ENCODE data around the gene SH2D4B. TPM values are rescaled to one million over a fixed set of nuclear protein-coding genes. Genes with fewer than 3 reads are reported as not detected.
"Not testable (repeated sequence)": the region's sequence is repeated elsewhere in the genome, so short reads cannot be mapped to it uniquely, and the experiment has no call there.

The SH2D4B gene
- total RNA-seq, 2 donors from 2014 or later = 0.14 TPM; not detected in 1

DNA sequence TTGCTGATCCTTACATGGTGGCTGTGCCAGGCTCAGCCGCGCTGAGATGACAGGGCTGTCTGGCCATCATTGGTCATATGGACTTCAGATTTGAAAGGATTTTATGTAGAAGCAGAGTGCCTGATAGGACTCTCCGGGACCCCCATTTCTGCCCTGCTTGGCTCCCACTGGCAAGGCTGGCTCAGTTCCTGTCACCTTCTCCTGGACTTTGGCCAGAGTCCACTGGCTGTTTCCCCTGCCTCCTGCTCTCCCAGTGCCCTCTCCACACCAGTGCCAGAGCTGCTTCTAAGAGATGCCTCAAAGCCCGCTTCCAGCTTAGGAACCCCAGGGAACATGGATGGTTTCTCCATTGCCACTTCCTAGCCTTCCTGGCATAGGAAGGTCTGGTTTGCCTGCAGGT, 5.1 kb upstream of the SH2D4B start:
- ATAC-seq = no peak
- no peaks in the 10 kb centered on the region for H3K9me3 Mint-ChIP-seq

DNA sequence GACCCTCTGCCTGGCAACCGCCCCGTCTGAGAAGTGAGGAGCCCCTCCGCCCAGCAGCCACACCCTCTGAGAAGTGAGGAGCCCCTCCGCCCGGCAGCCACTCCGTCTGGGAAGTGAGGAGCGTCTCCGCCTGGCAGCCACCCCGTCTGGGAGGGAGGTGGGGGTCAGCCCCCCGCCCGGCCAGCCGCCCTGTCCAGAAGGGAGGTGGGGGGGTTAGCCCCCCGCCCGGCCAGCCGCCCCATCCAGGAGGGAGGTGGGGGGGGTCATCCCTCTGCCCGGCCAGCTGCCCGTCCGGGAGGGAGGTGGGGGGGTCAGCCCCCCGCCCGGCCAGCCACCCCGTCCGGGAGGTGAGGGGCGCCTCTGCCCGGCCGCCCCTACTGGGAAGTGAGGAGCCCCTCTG, 3.6 kb upstream of the SH2D4B start:
- H3K9me3 Mint-ChIP-seq = not testable (repeated sequence)

More for the DNA sequence above, 5.1 kb upstream of the SH2D4B start:
- no peak for DNase-seq (ENCODE audit: low spot score in 2 of 2)
- peaks cover 5 to 17% of the 10 kb centered on the region in 2 donors for H3K36me3 Mint-ChIP-seq
- H3K27ac Mint-ChIP-seq = peak overlapping the region; percentile 16 to 87

DNA sequence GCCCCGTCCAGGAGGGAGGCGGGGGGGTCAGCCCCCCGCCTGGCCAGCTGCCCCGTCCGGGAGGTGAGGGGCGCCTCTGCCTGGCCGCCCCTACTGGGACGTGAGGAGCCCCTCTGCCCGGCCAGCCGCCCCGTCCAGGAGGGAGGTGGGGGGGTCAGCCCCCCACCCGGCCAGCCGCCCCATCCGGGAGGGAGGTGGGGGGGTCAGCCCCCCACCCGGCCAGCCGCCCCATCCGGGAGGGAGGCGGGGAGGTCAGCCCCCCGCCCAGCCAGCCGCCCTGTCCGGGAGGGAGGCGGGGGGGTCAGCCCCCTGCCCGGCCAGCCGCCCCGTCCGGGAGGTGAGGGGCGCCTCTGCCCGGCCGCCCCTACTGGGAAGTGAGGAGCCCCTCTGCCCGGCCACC, 3.1 kb upstream of the SH2D4B start:
- DNase-seq (ENCODE audit: low spot score in 2 of 2); H3K9me3 Mint-ChIP-seq; H3K27ac Mint-ChIP-seq; ATAC-seq: not testable (repeated sequence)
- peaks cover 5 to 11% of the 10 kb centered on the region in 2 donors for H3K36me3 Mint-ChIP-seq

More for the DNA sequence above, 3.6 kb upstream of the SH2D4B start:
- not testable (repeated sequence) for DNase-seq (ENCODE audit: low spot score in 2 of 2); H3K27ac Mint-ChIP-seq; ATAC-seq
- H3K36me3 Mint-ChIP-seq = peaks cover 5 to 14% of the 10 kb centered on the region in 2 donors

DNA sequence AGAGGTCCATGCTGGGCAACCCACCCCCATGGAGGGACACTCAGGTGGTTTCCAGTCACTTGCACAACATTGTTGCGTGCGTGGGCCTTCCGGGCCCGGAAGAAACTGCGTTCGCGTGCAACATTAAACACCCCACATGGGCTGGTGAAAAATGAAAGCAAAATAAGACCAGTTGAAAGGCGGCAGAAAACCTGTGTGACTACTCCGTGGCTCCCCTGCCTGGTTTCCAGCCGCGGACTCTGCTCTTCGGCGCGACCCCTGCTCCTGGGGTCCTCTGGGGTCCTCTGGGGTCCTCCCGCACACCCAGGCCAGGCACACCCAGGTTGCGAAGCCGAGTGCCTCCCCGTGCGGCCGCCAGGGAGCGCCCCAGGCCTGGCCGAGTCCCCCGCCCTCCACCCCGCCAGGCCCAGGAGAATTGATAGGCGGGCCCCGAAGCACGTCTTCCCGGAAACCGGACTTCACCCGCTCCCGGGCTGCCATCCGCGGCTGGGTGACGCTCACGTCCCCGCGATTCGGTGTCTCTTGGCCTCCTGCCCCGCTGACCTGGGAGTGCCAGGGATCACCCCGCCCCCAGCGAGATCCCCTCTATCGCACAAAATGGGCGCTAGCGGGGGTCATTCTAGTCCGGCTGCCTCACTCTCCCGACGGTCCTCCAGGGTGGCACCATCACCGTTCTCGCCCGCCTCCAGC, 1.9 kb upstream of the SH2D4B start:
- ATAC-seq (peak; percentile 84 to 86), DNase-seq (ENCODE audit: low spot score in 2 of 2) (peak; percentile 74 to 85)
- H3K36me3 Mint-ChIP-seq = peaks cover 5 to 11% of the 10 kb centered on the region in 2 donors
- peak overlapping the region; percentile 96 to 99 for H3K27ac Mint-ChIP-seq
- no peaks in the 10 kb centered on the region for H3K9me3 Mint-ChIP-seq

DNA sequence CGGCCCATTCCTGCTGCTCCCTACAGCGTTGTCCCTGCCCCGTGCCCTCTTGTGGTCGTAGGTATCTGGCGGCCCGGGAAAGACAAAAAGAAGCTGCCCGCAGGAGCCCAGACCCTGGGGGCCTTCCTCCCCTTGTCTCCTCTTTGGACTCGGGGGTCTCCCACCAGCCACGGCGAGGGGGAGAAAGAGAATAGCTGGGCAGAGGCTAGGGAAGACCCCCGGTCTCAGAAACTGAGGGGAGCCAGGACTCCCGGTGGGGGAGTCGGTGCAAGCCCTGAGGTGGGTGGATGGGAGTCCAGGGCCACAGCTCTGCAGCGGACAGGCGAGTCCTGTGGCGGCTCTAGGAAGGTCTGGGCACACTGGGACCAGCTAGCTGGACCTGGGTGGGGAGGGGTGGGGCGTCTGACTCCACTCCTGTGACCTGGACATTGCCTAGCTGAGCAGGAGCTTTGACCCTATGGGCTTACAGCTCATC, 1.3 kb upstream of the SH2D4B start:
- no peaks in the 10 kb centered on the region for H3K9me3 Mint-ChIP-seq
- no peak for DNase-seq (ENCODE audit: low spot score in 2 of 2)
- ATAC-seq = no peak

DNA sequence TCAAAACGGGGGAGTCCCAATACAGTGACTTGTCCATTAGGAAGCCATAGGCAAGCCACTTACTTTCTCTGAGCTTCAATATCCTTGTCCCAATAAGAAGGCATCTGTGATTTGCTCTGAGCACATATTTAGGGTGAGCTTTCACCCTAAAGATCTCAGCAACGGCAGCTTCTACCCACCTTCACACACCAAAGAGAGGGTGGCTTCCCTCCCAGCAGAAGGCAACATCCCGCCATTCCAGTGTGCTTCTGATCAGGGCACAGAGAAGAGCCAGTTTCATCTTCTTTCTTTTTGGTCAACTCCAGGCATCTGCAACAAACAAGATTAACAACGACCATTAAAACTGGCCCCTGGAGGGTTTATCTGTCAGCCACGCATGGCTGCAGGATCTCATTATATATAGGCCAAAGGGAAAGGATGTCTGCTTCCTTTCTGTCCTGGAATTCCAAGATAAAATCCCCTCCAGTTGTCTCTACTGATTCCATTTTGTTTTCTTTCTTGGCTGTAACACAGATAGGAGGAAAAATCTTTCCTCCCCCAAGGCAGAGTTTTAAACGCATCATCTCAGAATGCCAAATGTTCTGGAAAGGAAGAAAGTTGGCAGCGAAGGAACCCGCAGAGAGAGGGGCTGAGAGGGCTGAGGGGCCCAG, 491 bp upstream of the SH2D4B start:
- no peak for DNase-seq (ENCODE audit: low spot score in 2 of 2)
- ATAC-seq = no peak
- no peaks in the 10 kb centered on the region for H3K9me3 Mint-ChIP-seq
- H3K27ac Mint-ChIP-seq = peak overlapping the region; percentile 79 to 99
- peaks cover 5 to 11% of the 10 kb centered on the region in 2 donors for H3K36me3 Mint-ChIP-seq

More for the DNA sequence above, 1.3 kb upstream of the SH2D4B start:
- H3K27ac Mint-ChIP-seq = peak overlapping the region; percentile 96 to 99
- peaks cover 5 to 11% of the 10 kb centered on the region in 2 donors for H3K36me3 Mint-ChIP-seq

DNA sequence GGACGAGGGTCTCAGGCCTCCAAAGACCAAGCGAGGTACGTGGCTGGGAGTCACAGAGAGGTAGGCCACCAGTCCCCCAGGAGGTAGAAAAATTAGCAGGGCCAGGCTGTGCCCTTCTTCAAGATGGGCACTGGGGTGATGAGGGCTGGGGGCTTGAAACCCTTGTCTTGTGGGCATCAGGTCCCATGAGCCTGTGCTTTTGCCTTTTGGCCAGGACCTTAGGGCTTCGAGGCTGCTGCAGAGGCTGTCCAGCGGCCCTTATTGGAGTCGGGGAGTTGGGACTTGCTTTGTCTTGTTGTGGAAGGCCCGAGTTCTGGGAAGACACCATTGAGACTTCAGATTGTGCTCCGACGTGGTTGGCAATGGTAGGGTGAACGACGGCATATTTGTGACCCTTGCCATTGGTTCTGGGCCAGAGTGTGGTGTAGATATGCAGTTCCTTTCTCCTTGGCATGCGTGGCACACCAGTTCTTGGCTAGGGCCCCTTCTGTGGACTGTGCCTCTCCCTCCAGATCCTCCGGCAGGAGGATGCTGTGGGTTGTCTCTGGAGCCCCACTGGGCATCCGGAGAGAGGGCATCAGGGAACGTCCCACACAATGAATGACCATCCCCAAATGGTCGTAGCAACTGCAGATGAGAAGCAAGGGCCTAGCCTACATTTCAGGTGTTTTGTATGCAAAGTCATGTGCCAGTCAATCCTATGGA, 931 bp downstream of the SH2D4B start:
- Mint-ChIP-seq H3K36me3 (peaks cover 4 to 5% of the 10 kb centered on the region in 2 donors), H3K9me3 (no peaks in the 10 kb centered on the region), H3K27ac (peak overlapping the region in 1 of 2 donors; percentile 99)
- no peak for DNase-seq (ENCODE audit: low spot score in 2 of 2)
- no peak for ATAC-seq

DNA sequence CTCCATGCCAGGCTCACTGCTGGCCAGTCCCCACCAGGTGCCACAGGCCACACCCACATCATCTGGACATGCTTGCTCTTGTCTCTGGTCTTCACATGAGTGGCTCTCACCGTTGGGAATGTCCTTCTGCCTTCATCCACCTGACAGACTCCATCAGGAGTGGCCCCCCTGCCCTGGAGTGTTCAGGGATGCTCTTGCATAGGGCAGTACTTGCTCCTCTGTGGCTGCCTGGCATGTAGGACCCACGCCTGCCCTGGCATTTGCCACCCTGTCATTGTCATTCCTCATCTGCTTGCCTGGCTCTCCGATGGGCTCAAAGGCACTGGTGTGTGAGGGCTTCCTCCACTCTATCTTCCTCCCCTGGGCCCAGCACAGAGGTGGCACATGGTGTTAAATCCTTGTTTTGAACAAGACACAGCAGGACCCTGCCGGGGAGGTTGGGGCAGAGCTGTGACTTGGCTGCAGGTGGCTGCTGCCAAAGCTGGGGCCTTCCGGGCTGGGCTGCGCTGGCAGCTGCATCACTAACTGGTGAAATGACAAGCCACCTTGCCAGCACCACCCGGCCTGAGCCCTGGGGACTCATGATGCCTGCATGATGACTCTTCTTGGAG, 1.8 kb downstream of the SH2D4B start:
- Mint-ChIP-seq H3K36me3 (peaks cover 4 to 5% of the 10 kb centered on the region in 2 donors), H3K27ac (peak overlapping the region in 1 of 2 donors; percentile 37), H3K9me3 (no peaks in the 10 kb centered on the region)
- ATAC-seq (no peak), DNase-seq (ENCODE audit: low spot score in 2 of 2) (no peak)

DNA sequence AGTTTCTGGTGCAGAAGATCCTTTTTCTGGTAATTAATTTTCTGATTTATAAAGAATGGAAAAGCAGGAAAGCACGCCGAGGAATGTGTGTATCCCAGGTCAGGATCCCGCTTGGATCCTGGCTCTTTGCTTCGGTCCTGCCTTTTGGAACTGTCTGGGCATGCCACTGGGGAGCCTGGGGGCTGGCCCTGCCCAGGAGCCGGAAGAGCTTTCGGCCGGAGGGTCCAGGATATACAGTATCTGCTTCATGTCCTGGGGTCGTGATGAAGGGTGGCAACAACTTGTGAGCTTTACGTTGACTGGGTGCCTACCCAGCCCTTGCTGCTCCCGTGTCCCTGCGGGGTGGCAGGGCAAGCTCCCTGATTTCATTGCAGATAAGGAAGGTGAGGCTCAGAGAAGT, 2.4 kb downstream of the SH2D4B start:
- H3K36me3 Mint-ChIP-seq = peaks cover 4 to 5% of the 10 kb centered on the region in 2 donors
- no peak overlapping the region for H3K27ac Mint-ChIP-seq
- no peaks in the 10 kb centered on the region for H3K9me3 Mint-ChIP-seq
- ATAC-seq (no peak), DNase-seq (ENCODE audit: low spot score in 2 of 2) (no peak)

DNA sequence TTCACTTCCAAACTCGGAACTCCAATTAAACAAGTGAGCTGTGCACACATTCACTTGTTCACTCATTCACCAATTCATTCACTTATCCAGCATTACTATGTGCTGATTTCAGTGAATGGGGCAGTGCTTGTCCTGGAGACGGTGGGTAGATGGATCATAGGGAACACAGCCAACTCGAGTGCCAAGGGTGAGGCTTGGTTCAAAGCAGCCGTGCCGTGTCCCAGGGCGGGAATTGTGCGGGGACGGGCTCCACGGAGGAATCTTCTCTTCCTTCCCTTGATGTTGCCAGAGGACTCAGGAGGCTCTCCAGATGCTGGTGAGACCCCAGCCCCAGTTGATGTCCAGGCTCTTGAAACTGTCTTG, 2.9 kb downstream of the SH2D4B start:
- DNase-seq (ENCODE audit: low spot score in 2 of 2) (no peak), ATAC-seq (no peak)
- peaks cover under 1% of the 10 kb centered on the region in 2 donors for H3K36me3 Mint-ChIP-seq
- H3K9me3 Mint-ChIP-seq = no peaks in the 10 kb centered on the region
- H3K27ac Mint-ChIP-seq = peak overlapping the region in 1 of 2 donors; percentile 44

DNA sequence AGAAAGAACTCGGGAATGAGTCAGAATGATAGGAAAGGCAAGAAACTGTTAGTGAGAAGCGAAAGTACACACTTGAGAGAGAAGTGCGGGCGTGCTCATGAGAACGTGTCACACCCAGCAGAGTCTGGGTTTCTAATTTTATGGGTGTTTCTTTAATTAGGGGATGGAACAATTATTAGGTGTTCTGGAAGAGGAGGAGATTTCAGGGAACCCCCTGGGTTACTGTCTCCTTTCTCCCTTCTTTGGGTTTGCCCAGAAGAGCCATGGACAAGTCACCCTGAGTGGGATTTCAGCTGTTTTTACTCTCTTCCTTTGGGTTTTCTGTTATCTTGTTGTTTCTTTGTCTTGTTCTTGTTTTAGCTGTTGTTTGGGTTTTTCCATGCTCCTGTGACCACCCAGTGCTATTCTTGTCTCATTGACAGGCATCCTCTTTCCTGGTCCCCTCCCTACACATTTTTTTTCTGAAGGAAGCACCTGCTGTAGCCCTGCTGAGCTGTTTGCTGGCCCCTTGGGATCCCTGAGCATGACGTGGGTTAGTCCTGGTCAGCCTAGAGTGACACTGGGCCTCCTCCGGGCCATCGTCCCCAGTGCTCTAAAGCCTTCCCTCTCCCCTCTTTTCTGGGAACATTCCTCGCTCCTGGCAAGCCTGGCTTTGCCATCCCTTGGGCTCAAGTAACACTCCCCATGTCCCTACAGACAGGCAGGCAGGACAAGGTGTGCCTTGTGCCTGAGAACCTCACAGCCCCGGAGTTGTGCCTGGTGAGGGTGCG, 3.5 kb downstream of the SH2D4B start:
- ATAC-seq = peak in 1 of 2 donors; percentile 27
- DNase-seq (ENCODE audit: low spot score in 2 of 2) = no peak
- no peaks in the 10 kb centered on the region for H3K9me3 Mint-ChIP-seq

DNA sequence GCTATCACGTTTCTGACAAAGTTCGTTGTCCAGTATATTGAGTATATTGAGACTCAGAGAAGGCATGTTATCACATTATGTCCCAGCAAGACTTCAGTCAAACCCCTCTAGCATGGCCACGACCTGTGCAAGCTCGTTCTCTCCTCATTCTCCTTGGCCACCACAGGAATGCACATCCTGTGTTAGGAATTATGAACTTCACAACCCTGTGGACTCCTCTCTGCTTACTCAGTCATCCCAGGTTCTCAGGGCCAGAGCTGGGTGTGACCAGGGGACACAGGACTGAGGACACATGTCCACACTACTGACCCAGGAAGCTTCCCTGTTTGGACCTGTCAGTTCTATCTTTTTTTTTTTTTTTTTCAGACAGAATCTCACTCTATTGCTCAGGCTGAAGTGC, 4.4 kb downstream of the SH2D4B start:
- no peak for DNase-seq (ENCODE audit: low spot score in 2 of 2)
- no peaks in the 10 kb centered on the region for H3K36me3 Mint-ChIP-seq
- ATAC-seq = no peak
- no peaks in the 10 kb centered on the region for H3K9me3 Mint-ChIP-seq
- H3K27ac Mint-ChIP-seq = no peak overlapping the region

More for the DNA sequence above, 3.5 kb downstream of the SH2D4B start:
- Mint-ChIP-seq H3K36me3 (no peaks in the 10 kb centered on the region), H3K27ac (peak overlapping the region; percentile 44 to 47)

DNA sequence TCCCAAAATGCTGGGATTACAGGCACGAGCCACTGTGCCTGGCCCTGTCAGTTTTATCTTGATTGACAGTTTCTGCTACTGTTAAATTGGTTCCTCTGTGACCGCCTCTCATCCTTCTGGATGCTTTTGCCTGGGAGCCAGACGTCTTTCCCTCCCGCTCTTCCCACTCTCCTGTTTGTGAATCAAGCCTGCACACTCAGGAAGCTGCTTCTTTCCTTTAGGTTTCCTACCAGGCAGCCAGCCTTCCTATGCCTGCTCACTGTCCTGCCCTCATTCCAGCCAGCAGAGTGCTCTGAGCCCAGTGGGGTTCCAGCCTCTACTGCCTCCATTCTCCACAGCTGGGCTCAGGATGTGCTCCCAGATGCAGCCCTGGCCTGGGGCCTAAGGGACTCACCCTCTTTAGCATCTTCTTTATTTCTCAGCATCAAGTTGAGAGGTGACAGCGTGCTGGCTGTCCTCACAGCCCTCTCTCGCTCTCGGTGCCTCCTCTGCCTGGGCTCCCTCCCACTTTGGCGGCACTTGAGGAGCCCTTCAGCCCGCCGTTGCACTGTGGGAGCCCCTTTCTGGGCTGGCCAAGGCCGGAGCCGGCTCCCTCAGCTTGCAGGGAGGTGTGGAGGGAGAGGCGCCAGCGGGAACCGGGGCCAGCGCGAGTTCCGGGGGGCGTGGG, 5.1 kb downstream of the SH2D4B start:
- no peaks in the 10 kb centered on the region for H3K9me3 Mint-ChIP-seq
- DNase-seq (ENCODE audit: low spot score in 2 of 2) = no peak
- no peak for ATAC-seq

DNA sequence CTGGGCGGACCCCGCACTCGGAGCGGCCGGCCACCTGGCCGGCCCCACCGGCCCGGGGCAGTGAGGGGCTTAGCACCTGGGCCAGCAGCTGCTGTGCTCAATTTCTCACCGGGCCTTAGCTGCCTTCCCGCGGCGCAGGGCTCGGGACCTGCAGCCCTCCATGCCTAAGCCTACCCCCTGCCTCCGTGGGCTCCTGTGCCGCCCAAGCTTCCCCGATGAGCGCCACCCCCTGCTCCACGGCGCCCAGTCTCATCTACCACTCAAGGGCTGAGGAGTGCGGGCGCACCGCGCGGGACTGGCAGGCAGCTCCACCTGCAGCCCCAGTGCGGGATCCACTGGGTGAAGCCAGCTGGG, 5.6 kb downstream of the SH2D4B start:
- not testable (repeated sequence) for DNase-seq (ENCODE audit: low spot score in 2 of 2); H3K36me3 Mint-ChIP-seq; ATAC-seq; H3K27ac Mint-ChIP-seq; H3K9me3 Mint-ChIP-seq

More for the DNA sequence above, 5.1 kb downstream of the SH2D4B start:
- H3K27ac Mint-ChIP-seq = peak overlapping the region in 1 of 2 donors; percentile 63
- no peaks in the 10 kb centered on the region for H3K36me3 Mint-ChIP-seq

DNA sequence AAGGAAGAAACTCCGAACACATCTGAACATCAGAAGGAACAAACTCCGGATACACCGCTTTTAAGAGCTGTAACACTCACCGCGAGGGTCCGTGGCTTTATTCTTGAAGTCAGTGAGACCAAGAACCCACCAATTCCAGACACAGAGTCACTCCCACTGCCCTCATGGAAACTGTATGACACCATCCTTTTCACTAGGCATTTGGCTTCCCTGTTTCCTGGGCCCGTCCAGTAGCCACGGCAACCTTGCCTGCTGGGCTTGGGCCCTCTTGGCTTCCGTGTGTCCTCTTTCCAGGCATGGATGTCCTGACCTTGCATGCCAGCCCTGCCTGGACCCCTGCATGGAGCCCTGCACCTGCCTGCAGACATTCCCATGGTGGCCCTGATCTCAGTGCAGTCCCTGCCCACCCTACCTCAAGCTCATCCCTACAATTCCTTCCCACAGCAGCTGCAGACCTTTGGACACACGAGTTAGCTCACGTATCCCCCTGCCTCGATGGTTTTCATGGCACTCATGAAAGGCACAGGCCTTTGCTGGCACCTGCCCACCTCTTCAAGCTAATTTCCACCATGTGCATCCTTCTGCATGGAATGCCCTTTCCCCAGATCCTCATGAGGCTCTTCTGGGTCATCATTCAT, 6.7 kb downstream of the SH2D4B start:
- H3K27ac Mint-ChIP-seq = no peak overlapping the region
- H3K9me3 Mint-ChIP-seq = no peaks in the 10 kb centered on the region
- no peak for ATAC-seq
- no peak for DNase-seq (ENCODE audit: low spot score in 2 of 2)
- no peaks in the 10 kb centered on the region for H3K36me3 Mint-ChIP-seq
